Measurements from ENCODE around the gene APOLD1. TPM values are rescaled to one million over a fixed set of nuclear protein-coding genes. Genes with fewer than 3 reads are reported as not detected.
"Not testable (repeated sequence)": the region's sequence is repeated elsewhere in the genome, so short reads cannot be mapped to it uniquely, and the experiment has no call there.

APOLD1 gene
- total and polyA plus RNA-seq, 2 donors: 5.2 to 13.9 TPM

DNA sequence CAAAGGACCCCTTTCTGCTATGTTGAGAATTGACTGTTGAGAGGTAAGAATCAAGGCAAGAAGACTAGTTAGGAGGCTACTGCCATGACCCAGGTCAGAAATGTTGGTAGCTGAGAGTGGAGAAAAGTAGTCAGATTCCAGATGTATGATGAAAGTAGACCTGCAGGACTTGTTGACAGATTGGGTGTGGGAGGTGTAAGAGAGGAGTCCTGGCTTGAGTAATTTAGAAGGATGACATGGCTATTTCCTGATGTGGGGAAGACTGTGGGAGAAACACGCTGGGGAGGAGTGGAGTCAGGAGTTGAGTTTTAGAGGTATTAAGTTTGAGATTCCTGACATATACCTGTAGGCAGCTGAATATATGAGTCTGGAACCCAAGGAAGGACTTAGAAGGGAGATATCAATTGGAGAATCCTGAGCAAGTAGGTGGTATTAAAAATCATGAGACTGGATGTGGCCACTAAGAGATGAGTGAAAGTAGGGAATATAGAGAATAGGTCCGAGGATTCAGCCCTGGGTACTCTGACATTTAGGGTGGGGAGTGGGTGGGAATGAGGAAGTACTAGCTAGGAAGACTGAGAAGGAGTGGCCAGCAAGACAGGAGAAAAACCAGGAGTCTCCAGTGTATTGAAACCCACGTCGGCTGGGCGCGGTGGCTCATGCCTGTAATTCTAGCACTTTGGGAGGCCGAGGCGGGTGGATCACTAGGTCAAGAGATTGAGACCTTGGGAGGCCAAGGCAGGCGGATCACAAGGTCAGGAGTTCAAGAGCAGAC is 15.1 kb downstream of the APOLD1 start:
- peaks cover 0 to 4% of the 10 kb centered on the region in 2 donors for H3K4me1 ChIP-seq (ENCODE audit: control insufficient read depth in 2 of 2, insufficient read depth in 2 of 2, low read length in 2 of 2)
- H3K27ac ChIP-seq (ENCODE audit: low read depth in 1 of 2, low read length in 1 of 2): no peak overlapping the region
- 96% methylated on average over 9 of the region's 9 CpGs for WGBS
- no peaks in the 10 kb centered on the region for H3K9me3 ChIP-seq (ENCODE audit: control insufficient read depth in 2 of 2, insufficient read depth in 1 of 2, low read length in 1 of 2)
- no peak overlapping the region for H3K4me3 ChIP-seq (ENCODE audit: low read length in 2 of 2)
- no peaks in the 10 kb centered on the region for H3K27me3 ChIP-seq (ENCODE audit: control insufficient read depth in 2 of 2, insufficient read depth in 1 of 2, low read length in 1 of 2)
- H3K36me3 ChIP-seq (ENCODE audit: control insufficient read depth in 2 of 2, insufficient read depth in 2 of 2, low read length in 1 of 2): no peaks in the 10 kb centered on the region
- DNase-seq (ENCODE audit: low read depth in 6 of 9, low spot score in 9 of 9): no peak

- H3K36me3 ChIP-seq (ENCODE audit: control insufficient read depth in 2 of 2, insufficient read depth in 2 of 2, low read length in 1 of 2); H3K9me3 ChIP-seq (ENCODE audit: control insufficient read depth in 2 of 2, insufficient read depth in 1 of 2, low read length in 1 of 2); H3K27me3 ChIP-seq (ENCODE audit: control insufficient read depth in 2 of 2, insufficient read depth in 1 of 2, low read length in 1 of 2); H3K4me1 ChIP-seq (ENCODE audit: control insufficient read depth in 2 of 2, insufficient read depth in 2 of 2, low read length in 2 of 2); DNase-seq (ENCODE audit: low read depth in 6 of 9, low spot score in 9 of 9); H3K4me3 ChIP-seq (ENCODE audit: low read length in 2 of 2); H3K27ac ChIP-seq (ENCODE audit: low read depth in 1 of 2, low read length in 1 of 2): not testable (repeated sequence)
- 98% methylated on average over 4 of the region's 4 CpGs for WGBS
These were observed 16.2 kb downstream of the APOLD1 start for GRCh38 chr12:12801656-12802055.

DNA sequence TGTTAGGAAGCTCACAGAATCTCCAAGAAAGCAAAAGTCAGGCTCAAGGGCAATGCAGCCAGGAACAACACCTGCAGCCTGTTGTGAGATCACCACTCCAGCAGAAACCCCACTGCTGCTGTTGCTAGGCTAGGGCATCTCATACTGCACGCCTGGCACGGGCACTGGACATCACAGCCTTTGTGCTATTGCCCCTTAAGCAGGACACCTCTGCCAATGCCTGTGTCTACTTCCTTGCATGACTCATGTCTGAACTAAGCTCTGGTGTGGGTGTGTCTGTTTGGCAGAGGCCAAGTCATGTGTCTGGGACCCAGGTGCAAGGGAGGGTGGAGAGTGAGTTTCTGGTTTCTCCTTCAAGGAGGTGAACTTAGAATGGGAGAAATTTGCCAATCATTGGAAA is 17.7 kb downstream of the APOLD1 start:
- Histone ChIP-seq H3K9me3 (ENCODE audit: control insufficient read depth in 2 of 2, insufficient read depth in 1 of 2, low read length in 1 of 2) (no peaks in the 10 kb centered on the region), H3K36me3 (ENCODE audit: control insufficient read depth in 2 of 2, insufficient read depth in 2 of 2, low read length in 1 of 2) (no peaks in the 10 kb centered on the region), H3K4me3 (ENCODE audit: low read length in 2 of 2) (no peak overlapping the region), H3K4me1 (ENCODE audit: control insufficient read depth in 2 of 2, insufficient read depth in 2 of 2, low read length in 2 of 2) (peaks cover 0 to 16% of the 10 kb centered on the region in 2 donors), H3K27ac (ENCODE audit: low read depth in 1 of 2, low read length in 1 of 2) (peak overlapping the region in 1 of 2 donors; percentile 12), H3K27me3 (ENCODE audit: control insufficient read depth in 2 of 2, insufficient read depth in 1 of 2, low read length in 1 of 2) (no peaks in the 10 kb centered on the region)
- DNase-seq (ENCODE audit: low read depth in 6 of 9, low spot score in 9 of 9): peak in 2 of 9 donors; percentile 25 to 60
- 78% methylated on average over 2 of the region's 2 CpGs for WGBS

GRCh38 chr12:12804011-12804410 is 18.6 kb downstream of the APOLD1 start:
- no peaks in the 10 kb centered on the region for H3K27me3 ChIP-seq (ENCODE audit: control insufficient read depth in 2 of 2, insufficient read depth in 1 of 2, low read length in 1 of 2)
- no peaks in the 10 kb centered on the region for H3K36me3 ChIP-seq (ENCODE audit: control insufficient read depth in 2 of 2, insufficient read depth in 2 of 2, low read length in 1 of 2)
- no peak for DNase-seq (ENCODE audit: low read depth in 6 of 9, low spot score in 9 of 9)
- H3K27ac ChIP-seq (ENCODE audit: low read depth in 1 of 2, low read length in 1 of 2): no peak overlapping the region
- H3K9me3 ChIP-seq (ENCODE audit: control insufficient read depth in 2 of 2, insufficient read depth in 1 of 2, low read length in 1 of 2): no peaks in the 10 kb centered on the region
- no peak overlapping the region for H3K4me3 ChIP-seq (ENCODE audit: low read length in 2 of 2)
- WGBS: 95% methylated on average over 6 of the region's 6 CpGs
- peaks cover 0 to 22% of the 10 kb centered on the region in 2 donors for H3K4me1 ChIP-seq (ENCODE audit: control insufficient read depth in 2 of 2, insufficient read depth in 2 of 2, low read length in 2 of 2)

DNA sequence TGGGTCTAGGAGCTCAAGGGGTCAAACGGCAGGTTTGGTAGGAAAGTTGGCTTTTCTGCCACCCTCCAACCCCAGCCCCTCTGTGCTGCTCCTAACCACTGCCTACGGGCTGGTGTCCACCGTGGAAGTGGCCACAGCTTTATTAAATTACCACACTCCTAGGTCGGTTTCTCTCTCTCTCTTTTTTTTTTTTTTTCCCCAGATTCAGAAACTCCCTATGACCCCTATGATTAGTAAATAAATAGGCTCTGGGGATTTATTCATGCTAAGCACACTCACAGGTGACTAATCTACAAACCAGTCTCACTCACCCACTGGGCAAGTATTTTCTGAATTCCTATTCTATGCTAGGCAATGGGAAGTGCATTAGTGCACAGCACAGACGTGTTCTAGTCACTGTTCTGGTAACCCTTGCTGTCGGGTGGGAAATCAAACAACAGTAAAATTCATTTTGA is 19.0 kb downstream of the APOLD1 start:
- Histone ChIP-seq H3K4me1 (ENCODE audit: control insufficient read depth in 2 of 2, insufficient read depth in 2 of 2, low read length in 2 of 2) (peaks cover 0 to 25% of the 10 kb centered on the region in 2 donors), H3K27ac (ENCODE audit: low read depth in 1 of 2, low read length in 1 of 2) (no peak overlapping the region), H3K4me3 (ENCODE audit: low read length in 2 of 2) (no peak overlapping the region), H3K27me3 (ENCODE audit: control insufficient read depth in 2 of 2, insufficient read depth in 1 of 2, low read length in 1 of 2) (no peaks in the 10 kb centered on the region), H3K9me3 (ENCODE audit: control insufficient read depth in 2 of 2, insufficient read depth in 1 of 2, low read length in 1 of 2) (no peaks in the 10 kb centered on the region), H3K36me3 (ENCODE audit: control insufficient read depth in 2 of 2, insufficient read depth in 2 of 2, low read length in 1 of 2) (no peaks in the 10 kb centered on the region)
- DNase-seq (ENCODE audit: low read depth in 6 of 9, low spot score in 9 of 9): no peak
- 98% methylated on average over 6 of the region's 6 CpGs for WGBS

GRCh38 chr12:12806784-12807516 is 21.5 kb downstream of the APOLD1 start:
- H3K4me3 ChIP-seq (ENCODE audit: low read length in 2 of 2): no peak overlapping the region
- no peaks in the 10 kb centered on the region for H3K36me3 ChIP-seq (ENCODE audit: control insufficient read depth in 2 of 2, insufficient read depth in 2 of 2, low read length in 1 of 2)
- 92% methylated on average over 8 of the region's 8 CpGs for WGBS
- no peak for DNase-seq (ENCODE audit: low read depth in 6 of 9, low spot score in 9 of 9)
- H3K9me3 ChIP-seq (ENCODE audit: control insufficient read depth in 2 of 2, insufficient read depth in 1 of 2, low read length in 1 of 2): no peaks in the 10 kb centered on the region
- peaks cover 0 to 25% of the 10 kb centered on the region in 2 donors for H3K4me1 ChIP-seq (ENCODE audit: control insufficient read depth in 2 of 2, insufficient read depth in 2 of 2, low read length in 2 of 2)
- no peaks in the 10 kb centered on the region for H3K27me3 ChIP-seq (ENCODE audit: control insufficient read depth in 2 of 2, insufficient read depth in 1 of 2, low read length in 1 of 2)
- H3K27ac ChIP-seq (ENCODE audit: low read depth in 1 of 2, low read length in 1 of 2): peak overlapping the region in 1 of 2 donors; percentile 68

GRCh38 chr12:12807517-12807903 is 22.1 kb downstream of the APOLD1 start:
- H3K9me3 ChIP-seq (ENCODE audit: control insufficient read depth in 2 of 2, insufficient read depth in 1 of 2, low read length in 1 of 2); H3K27me3 ChIP-seq (ENCODE audit: control insufficient read depth in 2 of 2, insufficient read depth in 1 of 2, low read length in 1 of 2); H3K4me3 ChIP-seq (ENCODE audit: low read length in 2 of 2); DNase-seq (ENCODE audit: low read depth in 6 of 9, low spot score in 9 of 9); H3K36me3 ChIP-seq (ENCODE audit: control insufficient read depth in 2 of 2, insufficient read depth in 2 of 2, low read length in 1 of 2): not testable (repeated sequence)
- WGBS: 93% methylated on average over 3 of the region's 3 CpGs
- peak overlapping the region; percentile 68 to 82 for H3K27ac ChIP-seq (ENCODE audit: low read depth in 1 of 2, low read length in 1 of 2)
- H3K4me1 ChIP-seq (ENCODE audit: control insufficient read depth in 2 of 2, insufficient read depth in 2 of 2, low read length in 2 of 2): peaks cover 0 to 25% of the 10 kb centered on the region in 2 donors

GRCh38 chr12:12807970-12808702 is 22.7 kb downstream of the APOLD1 start:
- no peaks in the 10 kb centered on the region for H3K36me3 ChIP-seq (ENCODE audit: control insufficient read depth in 2 of 2, insufficient read depth in 2 of 2, low read length in 1 of 2)
- H3K9me3 ChIP-seq (ENCODE audit: control insufficient read depth in 2 of 2, insufficient read depth in 1 of 2, low read length in 1 of 2): no peaks in the 10 kb centered on the region
- H3K27ac ChIP-seq (ENCODE audit: low read depth in 1 of 2, low read length in 1 of 2): peak overlapping the region; percentile 82 to 95
- peak in 4 of 9 donors; percentile 44 to 79 (median 54) for DNase-seq (ENCODE audit: low read depth in 6 of 9, low spot score in 9 of 9)
- no peaks in the 10 kb centered on the region for H3K27me3 ChIP-seq (ENCODE audit: control insufficient read depth in 2 of 2, insufficient read depth in 1 of 2, low read length in 1 of 2)
- H3K4me1 ChIP-seq (ENCODE audit: control insufficient read depth in 2 of 2, insufficient read depth in 2 of 2, low read length in 2 of 2): peaks cover 0 to 26% of the 10 kb centered on the region in 2 donors
- no peak overlapping the region for H3K4me3 ChIP-seq (ENCODE audit: low read length in 2 of 2)
- WGBS: 57% methylated on average over 11 of the region's 11 CpGs

Data from thymus (tissue), 11 donors.